ENCODE data around the gene KCNK17.

Gene KCNK17

GRCh38 chr6:39347206-39347605, 33.0 kb upstream of the KCNK17 start:
- no peaks in the 10 kb centered on the region for H3K27me3 ChIP-seq (ENCODE audit: control insufficient read depth, insufficient read depth, low read length)
- H3K4me3 ChIP-seq (ENCODE audit: low read depth, low read length) = no peak overlapping the region
- no peak overlapping the region for H3K9ac ChIP-seq (ENCODE audit: low read depth, low read length)
- peaks cover 12% of the 10 kb centered on the region for H3K4me1 ChIP-seq (ENCODE audit: control insufficient read depth, insufficient read depth, low read length)
- no peaks in the 10 kb centered on the region for H3K9me3 ChIP-seq (ENCODE audit: control insufficient read depth, insufficient read depth, low read length)
- no peak overlapping the region for H3K27ac ChIP-seq (ENCODE audit: low read depth, low read length)
- H3K36me3 ChIP-seq (ENCODE audit: control insufficient read depth, insufficient read depth, low read length) = no peaks in the 10 kb centered on the region

DNA sequence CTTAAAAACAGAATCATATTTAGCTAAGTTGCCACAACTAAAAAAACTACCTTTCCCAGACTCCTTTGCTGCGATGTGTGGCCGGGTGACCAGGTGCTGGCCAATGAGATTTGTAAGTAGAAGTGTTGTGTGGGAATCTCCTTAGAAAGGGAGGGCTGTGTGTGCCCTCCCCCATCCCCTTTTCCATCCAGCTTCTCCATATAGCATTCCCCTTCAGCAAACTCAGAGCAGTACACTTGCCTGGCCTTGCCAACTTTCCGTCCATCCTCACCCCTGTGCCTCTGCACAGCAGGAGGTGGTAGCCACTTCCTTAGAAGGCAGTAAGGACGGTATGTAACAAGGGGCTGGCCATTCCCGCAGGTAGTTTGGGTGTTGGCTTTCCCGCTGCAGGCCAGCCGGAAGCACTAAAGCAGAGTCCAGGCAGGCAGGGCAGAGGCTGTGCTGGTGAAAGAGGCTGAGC, 30.6 kb upstream of the KCNK17 start:
- H3K27ac ChIP-seq (ENCODE audit: low read depth, low read length) = no peak overlapping the region
- H3K9ac ChIP-seq (ENCODE audit: low read depth, low read length) = no peak overlapping the region
- no peaks in the 10 kb centered on the region for H3K9me3 ChIP-seq (ENCODE audit: control insufficient read depth, insufficient read depth, low read length)
- H3K4me3 ChIP-seq (ENCODE audit: low read depth, low read length) = no peak overlapping the region
- no peaks in the 10 kb centered on the region for H3K36me3 ChIP-seq (ENCODE audit: control insufficient read depth, insufficient read depth, low read length)
- no peaks in the 10 kb centered on the region for H3K27me3 ChIP-seq (ENCODE audit: control insufficient read depth, insufficient read depth, low read length)
- peaks cover 12% of the 10 kb centered on the region for H3K4me1 ChIP-seq (ENCODE audit: control insufficient read depth, insufficient read depth, low read length)

DNA sequence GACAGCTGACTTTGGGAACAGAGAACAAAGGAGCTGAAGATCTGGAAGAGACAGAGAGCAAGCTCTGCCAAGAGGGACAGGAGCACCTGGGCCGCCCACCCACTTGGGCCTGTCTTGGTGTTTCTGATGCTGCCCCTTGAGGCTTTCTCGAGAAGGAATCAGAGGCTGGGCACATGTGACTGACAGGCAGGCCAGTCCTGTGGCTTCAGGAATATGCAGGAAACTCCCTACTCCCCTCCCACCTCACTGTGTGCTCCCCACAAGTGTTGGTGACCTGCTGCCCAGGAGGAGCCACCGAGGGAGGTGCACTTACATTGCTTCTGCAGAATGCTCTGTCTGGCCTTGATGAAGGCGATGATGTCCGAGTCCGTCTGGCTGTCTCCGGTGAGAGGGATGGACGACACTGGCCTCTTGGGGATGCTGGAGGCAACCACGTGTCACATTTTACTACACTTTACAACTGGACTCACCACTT, 29.2 kb upstream of the KCNK17 start:
- Histone ChIP-seq H3K9me3 (ENCODE audit: control insufficient read depth, insufficient read depth, low read length) (no peaks in the 10 kb centered on the region), H3K4me3 (ENCODE audit: low read depth, low read length) (no peak overlapping the region), H3K27me3 (ENCODE audit: control insufficient read depth, insufficient read depth, low read length) (no peaks in the 10 kb centered on the region), H3K27ac (ENCODE audit: low read depth, low read length) (no peak overlapping the region), H3K4me1 (ENCODE audit: control insufficient read depth, insufficient read depth, low read length) (peaks cover 12% of the 10 kb centered on the region), H3K36me3 (ENCODE audit: control insufficient read depth, insufficient read depth, low read length) (no peaks in the 10 kb centered on the region), H3K9ac (ENCODE audit: low read depth, low read length) (no peak overlapping the region)

GRCh38 chr6:39342692-39343395, 28.6 kb upstream of the KCNK17 start:
- Histone ChIP-seq H3K9me3 (ENCODE audit: control insufficient read depth, insufficient read depth, low read length) (no peaks in the 10 kb centered on the region), H3K27ac (ENCODE audit: low read depth, low read length) (no peak overlapping the region), H3K36me3 (ENCODE audit: control insufficient read depth, insufficient read depth, low read length) (no peaks in the 10 kb centered on the region), H3K9ac (ENCODE audit: low read depth, low read length) (no peak overlapping the region), H3K4me1 (ENCODE audit: control insufficient read depth, insufficient read depth, low read length) (peaks cover 12% of the 10 kb centered on the region), H3K27me3 (ENCODE audit: control insufficient read depth, insufficient read depth, low read length) (no peaks in the 10 kb centered on the region), H3K4me3 (ENCODE audit: low read depth, low read length) (no peak overlapping the region)

DNA sequence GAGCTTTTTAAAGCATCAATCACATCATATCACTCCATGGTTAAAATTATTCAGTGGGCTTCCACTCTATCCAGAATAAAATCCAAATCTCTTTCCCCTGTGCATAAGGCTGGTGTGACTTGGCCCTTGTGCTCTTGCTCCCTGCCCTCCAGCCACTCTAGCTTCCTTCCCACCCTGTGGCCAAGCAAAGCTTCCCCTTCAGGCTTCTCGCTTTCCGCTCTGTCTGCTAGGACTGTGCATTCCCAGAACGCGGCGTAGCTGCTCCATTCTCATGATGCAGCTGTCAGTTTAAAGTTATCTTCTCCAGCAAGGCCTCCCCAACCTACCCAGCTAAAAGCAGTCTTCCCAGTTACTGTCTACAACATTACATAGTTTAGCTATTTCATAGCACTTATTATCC, 27.7 kb upstream of the KCNK17 start:
- no peaks in the 10 kb centered on the region for H3K27me3 ChIP-seq (ENCODE audit: control insufficient read depth, insufficient read depth, low read length)
- H3K36me3 ChIP-seq (ENCODE audit: control insufficient read depth, insufficient read depth, low read length) = no peaks in the 10 kb centered on the region
- H3K27ac ChIP-seq (ENCODE audit: low read depth, low read length) = no peak overlapping the region
- H3K4me1 ChIP-seq (ENCODE audit: control insufficient read depth, insufficient read depth, low read length) = peaks cover 12% of the 10 kb centered on the region
- H3K9ac ChIP-seq (ENCODE audit: low read depth, low read length) = no peak overlapping the region
- H3K4me3 ChIP-seq (ENCODE audit: low read depth, low read length) = no peak overlapping the region
- H3K9me3 ChIP-seq (ENCODE audit: control insufficient read depth, insufficient read depth, low read length) = no peaks in the 10 kb centered on the region

DNA sequence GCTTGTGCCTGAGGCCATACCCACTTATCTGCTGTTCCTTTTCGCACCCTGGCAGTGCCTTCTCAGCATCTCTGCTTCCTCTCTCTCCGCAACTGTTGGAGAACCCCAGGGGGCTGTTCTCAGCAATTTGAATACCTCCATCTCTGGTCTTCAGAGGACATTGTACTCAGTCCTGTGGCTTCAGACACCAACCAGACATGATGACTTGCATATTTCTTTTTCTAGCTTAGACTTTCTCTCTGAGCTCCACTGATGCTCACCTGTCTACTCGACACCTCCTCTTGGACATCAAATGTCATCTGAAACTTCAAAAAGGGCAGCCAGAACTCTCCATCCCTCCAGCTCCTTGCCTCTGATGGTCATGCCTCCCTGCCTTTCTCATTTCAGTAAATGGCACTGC, 27.1 kb upstream of the KCNK17 start:
- no peaks in the 10 kb centered on the region for H3K27me3 ChIP-seq (ENCODE audit: control insufficient read depth, insufficient read depth, low read length)
- no peak overlapping the region for H3K4me3 ChIP-seq (ENCODE audit: low read depth, low read length)
- no peaks in the 10 kb centered on the region for H3K9me3 ChIP-seq (ENCODE audit: control insufficient read depth, insufficient read depth, low read length)
- H3K4me1 ChIP-seq (ENCODE audit: control insufficient read depth, insufficient read depth, low read length) = peaks cover 12% of the 10 kb centered on the region
- H3K36me3 ChIP-seq (ENCODE audit: control insufficient read depth, insufficient read depth, low read length) = no peaks in the 10 kb centered on the region
- no peak overlapping the region for H3K27ac ChIP-seq (ENCODE audit: low read depth, low read length)
- H3K9ac ChIP-seq (ENCODE audit: low read depth, low read length) = no peak overlapping the region

DNA sequence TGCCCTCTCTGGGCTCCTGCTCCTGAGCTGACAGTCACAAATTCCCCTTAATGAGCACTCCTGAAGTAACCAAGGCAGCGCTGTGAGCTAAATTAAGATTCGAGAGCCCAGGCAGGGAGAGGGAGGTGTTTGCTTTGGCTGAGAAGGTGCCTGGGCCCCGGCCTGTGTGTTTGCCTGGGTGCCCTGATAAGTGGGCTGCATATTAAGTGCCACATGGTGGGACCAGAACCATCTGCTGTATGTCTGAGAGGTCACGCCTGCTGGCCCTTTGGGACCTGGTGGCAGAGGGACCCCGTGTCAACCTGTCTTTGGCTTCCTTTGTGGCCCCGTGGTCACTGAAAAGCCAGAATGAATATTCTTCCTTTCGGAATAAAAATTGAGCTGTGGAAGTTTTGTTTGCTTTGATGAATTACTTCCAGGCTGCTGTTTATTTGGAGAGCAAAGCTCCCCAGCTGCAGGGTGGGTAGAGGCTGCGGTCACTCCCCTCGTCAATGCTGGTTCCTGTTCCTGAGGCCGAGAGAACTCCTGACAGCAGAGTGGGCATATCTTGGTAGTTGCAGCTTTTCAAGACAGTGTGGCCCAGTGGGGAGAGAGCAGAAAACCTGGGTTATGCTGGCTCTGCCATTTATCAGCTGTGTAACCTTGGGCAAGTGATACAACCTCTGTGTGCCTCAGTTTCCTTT, 25.8 kb upstream of the KCNK17 start:
- peaks cover 9% of the 10 kb centered on the region for H3K4me1 ChIP-seq (ENCODE audit: control insufficient read depth, insufficient read depth, low read length)
- H3K9ac ChIP-seq (ENCODE audit: low read depth, low read length) = no peak overlapping the region
- no peak overlapping the region for H3K27ac ChIP-seq (ENCODE audit: low read depth, low read length)
- no peaks in the 10 kb centered on the region for H3K9me3 ChIP-seq (ENCODE audit: control insufficient read depth, insufficient read depth, low read length)
- no peak overlapping the region for H3K4me3 ChIP-seq (ENCODE audit: low read depth, low read length)
- no peaks in the 10 kb centered on the region for H3K27me3 ChIP-seq (ENCODE audit: control insufficient read depth, insufficient read depth, low read length)
- H3K36me3 ChIP-seq (ENCODE audit: control insufficient read depth, insufficient read depth, low read length) = no peaks in the 10 kb centered on the region

DNA sequence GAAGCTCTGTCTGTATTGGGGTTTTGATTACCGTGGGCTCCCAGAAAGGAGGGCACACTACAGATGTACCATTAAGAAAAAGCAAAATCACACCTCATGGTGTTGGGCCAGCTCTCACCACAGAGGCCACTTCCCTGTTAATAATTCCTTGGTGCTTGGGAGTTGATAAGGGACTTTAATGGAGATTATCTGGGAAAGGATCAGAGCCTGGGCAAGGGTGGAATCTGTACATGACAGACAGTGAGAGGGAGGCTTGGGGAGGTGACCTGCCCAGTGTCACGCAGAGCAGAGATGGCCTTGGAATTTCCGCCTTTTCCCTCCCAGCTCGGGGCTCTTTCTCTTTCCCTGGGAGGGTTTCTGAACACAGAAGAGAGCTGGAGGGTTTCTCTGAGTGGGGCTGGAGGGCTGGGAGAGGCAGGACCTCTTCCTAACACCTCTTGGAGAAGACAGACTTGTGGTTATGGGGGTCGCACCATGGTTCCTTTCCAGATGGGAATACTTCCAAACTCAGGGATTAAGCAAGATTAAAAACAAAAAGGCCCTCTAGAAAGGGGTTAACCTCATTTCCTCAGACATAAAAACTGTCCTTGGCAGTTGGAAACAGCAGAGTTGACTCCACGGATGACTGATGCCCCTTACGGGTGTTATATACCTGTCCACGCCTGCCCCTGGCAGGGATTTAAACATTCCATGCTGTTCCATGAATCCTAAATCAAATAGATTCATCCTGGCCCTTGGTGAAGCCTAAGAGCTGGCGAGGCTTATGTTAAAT, 25.1 kb upstream of the KCNK17 start:
- no peak overlapping the region for H3K4me3 ChIP-seq (ENCODE audit: low read depth, low read length)
- H3K27ac ChIP-seq (ENCODE audit: low read depth, low read length) = no peak overlapping the region
- H3K4me1 ChIP-seq (ENCODE audit: control insufficient read depth, insufficient read depth, low read length) = peaks cover 6% of the 10 kb centered on the region; the same call in 1 of the 2 replicates
- no peaks in the 10 kb centered on the region for H3K36me3 ChIP-seq (ENCODE audit: control insufficient read depth, insufficient read depth, low read length)
- no peak overlapping the region for H3K9ac ChIP-seq (ENCODE audit: low read depth, low read length)
- no peaks in the 10 kb centered on the region for H3K27me3 ChIP-seq (ENCODE audit: control insufficient read depth, insufficient read depth, low read length)
- H3K9me3 ChIP-seq (ENCODE audit: control insufficient read depth, insufficient read depth, low read length) = no peaks in the 10 kb centered on the region

- Histone ChIP-seq H3K9me3 (ENCODE audit: control insufficient read depth, insufficient read depth, low read length) (no peaks in the 10 kb centered on the region), H3K36me3 (ENCODE audit: control insufficient read depth, insufficient read depth, low read length) (no peaks in the 10 kb centered on the region), H3K27me3 (ENCODE audit: control insufficient read depth, insufficient read depth, low read length) (no peaks in the 10 kb centered on the region), H3K4me3 (ENCODE audit: low read depth, low read length) (no peak overlapping the region), H3K27ac (ENCODE audit: low read depth, low read length) (no peak overlapping the region), H3K4me1 (ENCODE audit: control insufficient read depth, insufficient read depth, low read length) (peaks cover 3% of the 10 kb centered on the region; the same call in 1 of the 2 replicates), H3K9ac (ENCODE audit: low read depth, low read length) (no peak overlapping the region)
Measured at GRCh38 chr6:39338397-39338796, 24.2 kb upstream of the KCNK17 start.

DNA sequence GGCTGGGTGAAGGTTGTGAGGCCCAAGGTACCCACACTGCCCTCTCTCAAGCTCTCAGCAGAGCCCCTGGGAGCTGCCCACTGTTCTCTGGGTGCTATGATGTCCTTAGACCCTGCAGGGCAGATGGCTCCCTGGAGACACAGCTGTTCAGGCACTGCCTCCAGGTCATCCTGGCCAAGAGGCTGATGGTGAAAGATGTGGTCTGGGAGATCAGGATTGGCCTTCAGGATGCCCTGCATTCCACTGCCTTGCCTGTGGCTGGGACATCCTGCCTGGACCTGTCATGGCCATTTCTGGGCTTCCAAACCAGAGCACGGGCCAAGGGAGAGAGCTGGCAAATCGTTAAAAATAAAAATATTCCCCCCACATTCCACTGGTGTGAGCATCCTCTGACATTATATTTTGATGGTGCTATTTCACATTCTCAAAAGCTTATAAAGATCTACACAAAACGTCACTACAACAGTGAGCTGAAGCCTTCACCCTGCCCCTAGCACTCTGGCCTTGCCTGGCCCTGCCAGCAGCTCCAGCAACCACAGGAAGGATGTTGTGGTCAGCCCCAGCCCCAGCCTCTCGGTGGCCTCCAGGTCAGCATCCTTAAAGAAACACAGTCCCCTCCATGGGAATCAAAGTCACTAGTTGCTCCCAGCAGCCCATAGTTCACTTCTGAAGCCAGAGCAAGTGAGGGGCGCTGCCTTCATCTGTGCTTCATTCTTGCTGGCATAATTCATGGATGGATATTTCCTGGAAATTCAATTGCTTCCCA, 21.7 kb upstream of the KCNK17 start:
- Histone ChIP-seq H3K4me3 (ENCODE audit: low read depth, low read length) (no peak overlapping the region), H3K36me3 (ENCODE audit: control insufficient read depth, insufficient read depth, low read length) (no peaks in the 10 kb centered on the region), H3K9ac (ENCODE audit: low read depth, low read length) (no peak overlapping the region), H3K27me3 (ENCODE audit: control insufficient read depth, insufficient read depth, low read length) (no peaks in the 10 kb centered on the region), H3K4me1 (ENCODE audit: control insufficient read depth, insufficient read depth, low read length) (no peaks in the 10 kb centered on the region), H3K9me3 (ENCODE audit: control insufficient read depth, insufficient read depth, low read length) (no peaks in the 10 kb centered on the region), H3K27ac (ENCODE audit: low read depth, low read length) (no peak overlapping the region)

All from HUES48 (cell line).